H1 (cell line): ENCODE measurements around the gene RNF166. TPM values are rescaled to one million over a fixed set of nuclear protein-coding genes. Genes with fewer than 3 reads are reported as not detected.

Experiments used
- MAFK ChIP-seq: IDR thresholded peaks from 2 replicates; pipeline ENCODE4 v1.6.1; 2012; ENCODE audit warnings: low read depth, mild to moderate bottlenecking, improper control_type of control experiment, low read length
- SAP30 ChIP-seq: fragments of 300-600 bp; sonication (generic); IDR thresholded peaks from 2 replicates; pipeline ENCODE4 v1.7.1; 2012; ENCODE audit warnings: low read length, moderate library complexity, mild to moderate bottlenecking, inconsistent platforms; ENCODE audit not compliant: insufficient read depth, insufficient replicate concordance
- ZNF274 ChIP-seq: IDR thresholded peaks from 2 replicates; pipeline ENCODE4 v1.7.0; 2012; ENCODE audit warnings: low read length, borderline replicate concordance; ENCODE audit errors: extremely low read depth
- polyA plus RNA-seq, 7 experiments: library from polyadenylated mRNA; depleted of rRNA in 3 of 7; stranded (reverse) in 5 of 7; unstranded in 2 of 7; fragments of >200 nt in 5 of 7; fragments of 200-250 nt in 2 of 7; gene quantifications; 1 replicate in 5 of 7; 2 replicates in 1 of 7; 4 replicates in 1 of 7; pipeline versions ENCODE4 v1.2.1 to v1.2.3, GENCODE V29; 2011 to 2013; ENCODE audit warnings: missing spikeins in 2 of 7, mixed read lengths in 2 of 7
- total RNA-seq: library from RNA; stranded (reverse); fragmentation: NEBNext Ultra II Directional; extraction: Animal tissue kit (Norgen Biotek cat#: 25700); gene quantifications from 2 replicates; pipeline ENCODE4 v1.2.1, GENCODE V29; 2021
- TF ChIP-seq, protein P1 (sequence below): IDR thresholded peaks from 2 replicates; pipeline ENCODE4 v1.6.1; 2012; ENCODE audit warnings: low read length, inconsistent platforms
- TF ChIP-seq, protein P2 (sequence below): fragments of 300-600 bp; sonication (generic); IDR thresholded peaks from 2 replicates; pipeline ENCODE4 v1.7.1; 2012; ENCODE audit warnings: low read length, moderate library complexity, mild to moderate bottlenecking, inconsistent platforms; ENCODE audit not compliant: insufficient replicate concordance

Gene RNF166
- total and polyA plus RNA-seq, 2 of the 8 experiments (the other 6 are each of a cell fraction or from before 2014, with no cell fraction given): 29.8 to 31.2 TPM

DNA sequence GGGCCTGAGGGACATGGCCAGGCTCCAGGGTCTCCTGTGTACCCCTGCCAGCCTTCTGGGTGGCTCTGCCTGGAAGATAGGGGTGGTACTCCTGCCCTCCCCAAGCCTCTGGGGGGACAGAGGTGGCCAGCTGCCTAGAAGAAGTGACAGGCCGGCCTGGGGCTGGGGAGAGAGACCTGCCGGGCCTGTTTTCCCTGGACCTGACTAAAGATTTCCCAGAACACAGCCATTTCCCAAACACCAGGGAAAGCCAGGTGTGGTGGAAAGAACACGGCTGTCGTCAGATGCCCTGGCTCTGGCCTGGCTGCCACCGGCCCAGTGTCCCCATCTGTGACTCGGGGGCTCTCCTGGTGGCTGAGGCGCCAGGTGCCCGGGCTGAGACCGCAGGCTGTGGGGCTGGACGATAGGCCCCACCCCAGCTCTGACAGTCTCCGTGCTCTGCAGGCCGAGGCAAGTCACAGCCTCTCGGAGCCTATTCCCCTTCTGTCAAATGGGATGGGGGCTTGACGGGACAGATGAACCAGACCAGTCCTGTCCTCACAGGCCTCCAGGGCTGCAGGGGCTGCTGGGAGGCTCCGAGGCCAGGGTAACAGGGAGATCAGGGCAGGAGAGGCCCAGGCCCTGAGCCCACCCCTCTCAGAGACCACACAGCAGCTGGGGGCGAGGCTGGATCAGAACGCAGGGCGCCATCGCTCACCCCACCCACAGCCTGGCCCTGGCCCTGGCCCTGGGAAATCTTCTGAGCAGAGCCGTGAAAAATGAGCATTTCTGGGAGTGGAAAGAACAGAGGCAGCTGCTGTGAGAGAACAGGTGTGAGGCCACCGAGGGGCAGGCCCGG, 33.1 kb upstream of the RNF166 start (continued):
- no peak for TF ChIP-seq SAP30
- TF ChIP-seq, protein P1, sequence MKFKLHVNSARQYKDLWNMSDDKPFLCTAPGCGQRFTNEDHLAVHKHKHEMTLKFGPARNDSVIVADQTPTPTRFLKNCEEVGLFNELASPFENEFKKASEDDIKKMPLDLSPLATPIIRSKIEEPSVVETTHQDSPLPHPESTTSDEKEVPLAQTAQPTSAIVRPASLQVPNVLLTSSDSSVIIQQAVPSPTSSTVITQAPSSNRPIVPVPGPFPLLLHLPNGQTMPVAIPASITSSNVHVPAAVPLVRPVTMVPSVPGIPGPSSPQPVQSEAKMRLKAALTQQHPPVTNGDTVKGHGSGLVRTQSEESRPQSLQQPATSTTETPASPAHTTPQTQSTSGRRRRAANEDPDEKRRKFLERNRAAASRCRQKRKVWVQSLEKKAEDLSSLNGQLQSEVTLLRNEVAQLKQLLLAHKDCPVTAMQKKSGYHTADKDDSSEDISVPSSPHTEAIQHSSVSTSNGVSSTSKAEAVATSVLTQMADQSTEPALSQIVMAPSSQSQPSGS: no peak
- TF ChIP-seq ZNF274: no peak
- TF ChIP-seq MAFK: no peak
- TF ChIP-seq, protein P2, sequence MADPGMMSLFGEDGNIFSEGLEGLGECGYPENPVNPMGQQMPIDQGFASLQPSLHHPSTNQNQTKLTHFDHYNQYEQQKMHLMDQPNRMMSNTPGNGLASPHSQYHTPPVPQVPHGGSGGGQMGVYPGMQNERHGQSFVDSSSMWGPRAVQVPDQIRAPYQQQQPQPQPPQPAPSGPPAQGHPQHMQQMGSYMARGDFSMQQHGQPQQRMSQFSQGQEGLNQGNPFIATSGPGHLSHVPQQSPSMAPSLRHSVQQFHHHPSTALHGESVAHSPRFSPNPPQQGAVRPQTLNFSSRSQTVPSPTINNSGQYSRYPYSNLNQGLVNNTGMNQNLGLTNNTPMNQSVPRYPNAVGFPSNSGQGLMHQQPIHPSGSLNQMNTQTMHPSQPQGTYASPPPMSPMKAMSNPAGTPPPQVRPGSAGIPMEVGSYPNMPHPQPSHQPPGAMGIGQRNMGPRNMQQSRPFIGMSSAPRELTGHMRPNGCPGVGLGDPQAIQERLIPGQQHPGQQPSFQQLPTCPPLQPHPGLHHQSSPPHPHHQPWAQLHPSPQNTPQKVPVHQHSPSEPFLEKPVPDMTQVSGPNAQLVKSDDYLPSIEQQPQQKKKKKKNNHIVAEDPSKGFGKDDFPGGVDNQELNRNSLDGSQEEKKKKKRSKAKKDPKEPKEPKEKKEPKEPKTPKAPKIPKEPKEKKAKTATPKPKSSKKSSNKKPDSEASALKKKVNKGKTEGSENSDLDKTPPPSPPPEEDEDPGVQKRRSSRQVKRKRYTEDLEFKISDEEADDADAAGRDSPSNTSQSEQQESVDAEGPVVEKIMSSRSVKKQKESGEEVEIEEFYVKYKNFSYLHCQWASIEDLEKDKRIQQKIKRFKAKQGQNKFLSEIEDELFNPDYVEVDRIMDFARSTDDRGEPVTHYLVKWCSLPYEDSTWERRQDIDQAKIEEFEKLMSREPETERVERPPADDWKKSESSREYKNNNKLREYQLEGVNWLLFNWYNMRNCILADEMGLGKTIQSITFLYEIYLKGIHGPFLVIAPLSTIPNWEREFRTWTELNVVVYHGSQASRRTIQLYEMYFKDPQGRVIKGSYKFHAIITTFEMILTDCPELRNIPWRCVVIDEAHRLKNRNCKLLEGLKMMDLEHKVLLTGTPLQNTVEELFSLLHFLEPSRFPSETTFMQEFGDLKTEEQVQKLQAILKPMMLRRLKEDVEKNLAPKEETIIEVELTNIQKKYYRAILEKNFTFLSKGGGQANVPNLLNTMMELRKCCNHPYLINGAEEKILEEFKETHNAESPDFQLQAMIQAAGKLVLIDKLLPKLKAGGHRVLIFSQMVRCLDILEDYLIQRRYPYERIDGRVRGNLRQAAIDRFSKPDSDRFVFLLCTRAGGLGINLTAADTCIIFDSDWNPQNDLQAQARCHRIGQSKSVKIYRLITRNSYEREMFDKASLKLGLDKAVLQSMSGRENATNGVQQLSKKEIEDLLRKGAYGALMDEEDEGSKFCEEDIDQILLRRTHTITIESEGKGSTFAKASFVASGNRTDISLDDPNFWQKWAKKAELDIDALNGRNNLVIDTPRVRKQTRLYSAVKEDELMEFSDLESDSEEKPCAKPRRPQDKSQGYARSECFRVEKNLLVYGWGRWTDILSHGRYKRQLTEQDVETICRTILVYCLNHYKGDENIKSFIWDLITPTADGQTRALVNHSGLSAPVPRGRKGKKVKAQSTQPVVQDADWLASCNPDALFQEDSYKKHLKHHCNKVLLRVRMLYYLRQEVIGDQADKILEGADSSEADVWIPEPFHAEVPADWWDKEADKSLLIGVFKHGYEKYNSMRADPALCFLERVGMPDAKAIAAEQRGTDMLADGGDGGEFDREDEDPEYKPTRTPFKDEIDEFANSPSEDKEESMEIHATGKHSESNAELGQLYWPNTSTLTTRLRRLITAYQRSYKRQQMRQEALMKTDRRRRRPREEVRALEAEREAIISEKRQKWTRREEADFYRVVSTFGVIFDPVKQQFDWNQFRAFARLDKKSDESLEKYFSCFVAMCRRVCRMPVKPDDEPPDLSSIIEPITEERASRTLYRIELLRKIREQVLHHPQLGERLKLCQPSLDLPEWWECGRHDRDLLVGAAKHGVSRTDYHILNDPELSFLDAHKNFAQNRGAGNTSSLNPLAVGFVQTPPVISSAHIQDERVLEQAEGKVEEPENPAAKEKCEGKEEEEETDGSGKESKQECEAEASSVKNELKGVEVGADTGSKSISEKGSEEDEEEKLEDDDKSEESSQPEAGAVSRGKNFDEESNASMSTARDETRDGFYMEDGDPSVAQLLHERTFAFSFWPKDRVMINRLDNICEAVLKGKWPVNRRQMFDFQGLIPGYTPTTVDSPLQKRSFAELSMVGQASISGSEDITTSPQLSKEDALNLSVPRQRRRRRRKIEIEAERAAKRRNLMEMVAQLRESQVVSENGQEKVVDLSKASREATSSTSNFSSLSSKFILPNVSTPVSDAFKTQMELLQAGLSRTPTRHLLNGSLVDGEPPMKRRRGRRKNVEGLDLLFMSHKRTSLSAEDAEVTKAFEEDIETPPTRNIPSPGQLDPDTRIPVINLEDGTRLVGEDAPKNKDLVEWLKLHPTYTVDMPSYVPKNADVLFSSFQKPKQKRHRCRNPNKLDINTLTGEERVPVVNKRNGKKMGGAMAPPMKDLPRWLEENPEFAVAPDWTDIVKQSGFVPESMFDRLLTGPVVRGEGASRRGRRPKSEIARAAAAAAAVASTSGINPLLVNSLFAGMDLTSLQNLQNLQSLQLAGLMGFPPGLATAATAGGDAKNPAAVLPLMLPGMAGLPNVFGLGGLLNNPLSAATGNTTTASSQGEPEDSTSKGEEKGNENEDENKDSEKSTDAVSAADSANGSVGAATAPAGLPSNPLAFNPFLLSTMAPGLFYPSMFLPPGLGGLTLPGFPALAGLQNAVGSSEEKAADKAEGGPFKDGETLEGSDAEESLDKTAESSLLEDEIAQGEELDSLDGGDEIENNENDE: no peak
